Hematopoietic multipotent progenitor cell treated with erythropoietin and hydrocortisone succinate and interleukin-3 and kit ligand, for 8 days (in vitro differentiated cells): Measurements from ENCODE around the gene SELENOV.
"Not testable (repeated sequence)": the region's sequence is repeated elsewhere in the genome, so short reads cannot be mapped to it uniquely, and the experiment has no call there.

Experiments
- DNase-seq: peaks from one replicate; pipeline ENCODE4 v3.0.0-alpha.2; 2015

Gene SELENOV, protein sequence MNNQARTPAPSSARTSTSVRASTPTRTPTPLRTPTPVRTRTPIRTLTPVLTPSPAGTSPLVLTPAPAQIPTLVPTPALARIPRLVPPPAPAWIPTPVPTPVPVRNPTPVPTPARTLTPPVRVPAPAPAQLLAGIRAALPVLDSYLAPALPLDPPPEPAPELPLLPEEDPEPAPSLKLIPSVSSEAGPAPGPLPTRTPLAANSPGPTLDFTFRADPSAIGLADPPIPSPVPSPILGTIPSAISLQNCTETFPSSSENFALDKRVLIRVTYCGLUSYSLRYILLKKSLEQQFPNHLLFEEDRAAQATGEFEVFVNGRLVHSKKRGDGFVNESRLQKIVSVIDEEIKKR

DNA sequence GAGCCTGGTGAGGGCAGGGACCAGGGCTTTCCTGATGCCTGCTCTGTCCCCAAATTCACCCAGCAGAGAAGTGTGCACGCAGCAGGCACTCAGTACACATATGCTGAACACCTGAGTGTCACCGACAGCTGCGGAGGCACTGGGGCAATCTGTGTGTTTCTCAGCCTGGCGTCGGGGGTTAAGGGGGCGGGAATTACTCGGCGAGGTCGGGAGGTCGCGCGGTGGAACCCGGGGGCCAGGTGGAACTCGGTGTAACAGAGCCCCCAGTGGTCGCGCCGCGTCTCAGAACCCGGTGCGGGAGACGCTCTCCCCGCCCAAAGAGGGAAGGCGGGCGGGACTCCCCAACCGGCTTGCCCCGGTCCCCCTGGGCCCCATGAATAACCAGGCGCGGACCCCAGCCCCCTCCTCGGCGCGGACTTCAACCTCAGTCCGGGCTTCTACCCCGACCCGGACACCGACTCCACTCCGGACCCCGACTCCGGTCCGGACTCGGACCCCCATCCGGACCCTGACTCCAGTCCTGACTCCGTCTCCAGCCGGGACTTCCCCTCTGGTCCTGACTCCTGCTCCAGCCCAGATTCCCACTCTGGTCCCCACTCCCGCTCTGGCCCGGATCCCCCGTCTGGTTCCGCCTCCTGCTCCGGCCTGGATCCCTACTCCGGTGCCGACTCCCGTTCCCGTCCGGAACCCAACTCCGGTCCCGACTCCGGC, at the start of gene SELENOV:
Gene SELENOV (plus strand): TSS at position 300 of the 711 bp plus-strand sequence. CDS start 74 bp downstream, at position 374.
- no peak for DNase-seq

DNA sequence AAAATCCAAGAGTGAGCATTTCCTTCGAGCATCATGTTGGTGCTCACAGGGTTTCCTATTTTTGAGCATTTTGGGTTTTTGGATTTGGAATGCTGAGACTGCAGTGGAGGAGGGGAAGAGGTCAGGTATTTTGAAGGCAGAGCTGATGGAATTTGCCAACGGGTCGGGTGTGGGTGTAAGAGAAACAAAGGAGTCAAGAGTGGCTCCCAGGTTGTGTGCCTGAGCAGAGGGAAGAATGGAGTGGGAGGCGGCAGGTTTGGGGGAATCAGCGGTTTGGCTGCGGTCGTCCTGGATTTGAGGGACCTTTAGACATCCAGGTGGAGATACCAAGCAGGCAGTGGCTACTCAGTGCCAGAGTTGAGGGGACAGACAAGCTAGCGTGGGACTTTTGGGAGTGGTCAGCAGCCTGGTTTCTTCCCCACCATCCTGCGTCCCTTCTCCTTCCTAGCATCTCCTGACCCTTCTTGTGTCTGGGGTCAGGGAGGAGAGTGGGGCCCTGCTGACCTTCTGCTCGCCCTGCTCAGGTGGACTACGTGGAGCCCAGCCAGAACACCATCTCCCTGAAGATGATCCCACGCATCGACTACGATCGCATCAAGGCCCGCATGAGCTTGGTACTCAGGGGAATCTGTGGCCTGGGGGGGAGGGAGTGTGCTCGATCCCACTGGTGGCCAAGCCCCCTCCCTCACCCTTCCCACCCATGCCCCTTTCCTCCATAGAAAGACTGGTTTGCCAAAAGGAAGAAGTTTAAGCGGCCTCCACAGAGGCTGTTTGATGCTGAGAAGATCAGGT, 48.8 kb upstream of the SELENOV start:
- DNase-seq, result no peak

DNA sequence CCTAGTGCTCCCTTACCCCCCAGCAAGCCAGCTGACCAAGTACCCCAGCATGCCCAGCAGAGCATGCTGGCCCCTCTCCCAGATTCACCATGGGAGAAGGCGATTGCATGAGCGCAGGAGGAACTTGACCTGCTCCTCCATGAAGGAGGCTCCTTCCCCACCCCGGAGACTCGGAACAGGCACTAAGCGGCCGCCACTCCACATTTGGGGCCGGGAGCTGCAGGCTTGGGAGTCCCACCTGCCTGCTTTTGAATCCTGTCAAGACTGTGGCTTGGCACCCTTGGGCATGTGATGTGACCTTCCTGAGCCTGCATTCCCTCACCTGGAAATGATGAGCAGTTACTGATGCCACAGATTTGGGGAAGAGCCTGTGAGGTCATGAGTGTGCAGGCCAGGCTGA, 47.0 kb upstream of the SELENOV start:
- no peak for DNase-seq

DNA sequence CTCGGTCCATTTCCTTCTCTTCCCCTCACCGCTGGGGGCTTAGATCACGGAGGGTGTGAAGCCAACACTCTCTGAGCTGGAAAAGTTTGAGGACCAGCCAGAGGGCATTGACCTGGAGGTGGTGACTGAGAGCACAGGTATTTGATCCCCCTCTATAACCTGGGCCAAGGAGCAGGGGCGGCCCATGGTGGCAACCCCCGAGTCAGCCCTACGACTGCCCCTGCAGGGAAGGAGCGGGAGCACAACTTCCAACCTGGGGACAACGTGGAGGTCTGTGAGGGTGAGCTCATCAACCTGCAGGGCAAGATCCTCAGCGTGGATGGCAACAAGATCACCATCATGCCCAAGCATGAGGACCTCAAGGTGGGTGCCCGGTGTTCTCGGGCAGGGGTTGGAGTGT, 45.9 kb upstream of the SELENOV start:
- DNase-seq, result no peak

DNA sequence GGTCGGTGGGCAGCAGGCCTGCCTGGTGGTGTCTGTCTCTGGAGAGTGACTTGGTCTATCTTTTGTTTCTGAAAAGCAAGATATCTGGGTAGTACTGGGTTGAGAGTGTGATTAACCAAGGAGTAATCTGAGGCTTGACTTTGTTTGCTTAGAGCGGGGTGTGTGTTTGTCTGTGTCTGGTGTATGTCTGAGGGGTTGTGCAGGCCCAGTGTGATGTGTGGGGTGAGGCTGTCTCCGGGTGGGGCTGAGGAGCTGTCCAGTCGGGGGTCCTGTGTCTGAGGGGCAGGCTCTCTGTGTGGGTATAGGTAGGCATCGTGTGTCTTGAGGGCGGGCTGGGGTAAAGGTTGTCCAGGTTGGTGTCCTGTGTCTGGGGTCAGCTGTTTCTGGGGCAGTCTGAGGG, 45.4 kb upstream of the SELENOV start:
- DNase-seq, result no peak

DNA sequence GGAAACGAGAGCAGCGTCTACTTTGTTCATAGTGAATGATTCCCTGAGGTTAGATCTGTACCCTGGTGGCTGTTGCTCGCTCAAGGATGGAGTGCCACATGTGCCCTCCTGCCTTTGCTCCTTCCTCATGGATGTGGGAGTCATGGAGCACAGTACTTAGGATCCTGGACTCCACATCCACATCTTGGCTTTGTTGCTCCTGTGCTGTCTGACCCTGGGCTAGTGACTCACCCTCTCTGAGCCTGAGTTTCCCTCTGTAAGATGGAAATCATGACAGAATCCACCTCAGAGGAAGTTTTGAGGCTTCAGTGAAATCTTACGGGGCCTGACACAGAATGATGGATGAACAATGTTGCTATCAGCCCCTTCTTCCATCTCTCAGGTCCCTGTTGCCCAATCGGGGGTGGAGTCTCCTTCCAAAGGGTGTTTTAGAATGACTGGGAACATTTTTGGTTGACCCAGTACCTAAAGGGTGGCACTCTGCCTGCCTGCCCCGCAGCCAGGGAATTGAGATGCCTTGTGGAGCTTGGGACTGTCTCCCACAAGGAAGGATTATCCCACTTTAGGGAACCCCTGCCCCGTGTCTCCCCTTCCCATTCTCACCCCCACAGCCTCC, 44.1 kb upstream of the SELENOV start:
- DNase-seq, result no peak

DNA sequence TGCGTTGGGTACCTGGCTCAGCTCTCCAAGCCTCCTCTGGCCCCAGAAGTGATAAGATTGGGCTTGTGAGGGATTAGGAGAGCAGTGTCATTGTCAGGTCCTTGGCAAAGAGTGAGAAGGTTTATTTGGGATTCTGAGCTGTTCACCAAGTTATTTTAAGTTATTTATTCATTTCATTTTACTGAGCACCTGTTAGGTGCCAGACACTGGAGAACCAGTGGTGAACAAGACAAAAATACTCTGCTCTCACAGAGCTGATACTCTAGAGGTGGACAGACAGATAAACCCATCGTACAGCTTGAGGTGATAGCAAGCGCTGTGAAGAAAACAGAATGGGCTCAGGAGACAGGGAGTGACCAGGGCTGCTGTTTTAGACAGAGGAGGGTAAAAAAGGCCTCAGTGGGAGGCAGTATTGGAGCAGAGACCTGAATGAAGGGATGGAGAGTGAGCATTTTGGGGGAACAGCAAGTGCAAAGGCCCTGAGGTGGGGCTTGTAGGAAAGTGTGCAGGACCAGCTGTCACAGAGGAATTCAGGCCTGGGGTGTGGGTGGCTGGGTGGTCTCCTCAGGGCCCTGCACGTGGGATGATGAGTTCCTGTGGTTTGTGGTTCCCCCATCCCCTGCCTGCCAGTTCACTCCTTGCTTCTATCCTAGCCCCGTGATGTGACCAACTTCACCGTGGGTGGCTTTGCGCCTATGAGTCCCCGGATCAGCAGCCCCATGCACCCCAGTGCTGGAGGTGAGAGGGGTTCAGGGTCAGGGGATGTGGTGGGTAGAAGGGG, 43.0 kb upstream of the SELENOV start:
- DNase-seq, result no peak

DNA sequence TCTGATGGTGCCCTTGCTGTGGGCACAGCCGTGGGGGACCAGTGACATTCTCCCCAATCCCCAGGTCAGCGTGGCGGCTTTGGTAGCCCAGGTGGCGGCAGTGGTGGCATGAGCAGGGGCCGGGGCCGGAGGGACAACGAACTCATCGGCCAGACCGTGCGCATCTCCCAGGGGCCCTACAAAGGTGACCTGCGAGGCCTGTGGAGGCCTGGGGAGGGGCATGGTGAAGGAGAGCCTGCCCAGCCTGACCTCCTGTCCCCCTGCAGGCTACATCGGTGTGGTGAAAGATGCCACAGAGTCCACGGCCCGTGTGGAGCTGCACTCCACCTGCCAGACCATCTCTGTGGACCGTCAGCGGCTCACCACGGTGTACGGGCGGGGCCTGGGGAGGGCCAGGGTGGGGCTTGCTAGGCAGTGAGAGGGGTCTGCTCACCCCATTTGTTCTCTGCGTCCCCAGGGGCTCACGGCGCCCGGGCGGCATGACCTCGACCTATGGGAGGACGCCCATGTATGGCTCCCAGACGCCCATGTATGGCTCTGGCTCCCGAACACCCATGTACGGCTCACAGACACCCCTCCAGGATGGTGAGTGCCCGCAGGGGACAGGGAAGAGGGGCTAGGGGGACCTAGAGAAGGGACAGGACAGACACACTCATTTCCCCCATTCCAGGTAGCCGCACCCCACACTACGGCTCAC, 42.0 kb upstream of the SELENOV start:
- no peak for DNase-seq

DNA sequence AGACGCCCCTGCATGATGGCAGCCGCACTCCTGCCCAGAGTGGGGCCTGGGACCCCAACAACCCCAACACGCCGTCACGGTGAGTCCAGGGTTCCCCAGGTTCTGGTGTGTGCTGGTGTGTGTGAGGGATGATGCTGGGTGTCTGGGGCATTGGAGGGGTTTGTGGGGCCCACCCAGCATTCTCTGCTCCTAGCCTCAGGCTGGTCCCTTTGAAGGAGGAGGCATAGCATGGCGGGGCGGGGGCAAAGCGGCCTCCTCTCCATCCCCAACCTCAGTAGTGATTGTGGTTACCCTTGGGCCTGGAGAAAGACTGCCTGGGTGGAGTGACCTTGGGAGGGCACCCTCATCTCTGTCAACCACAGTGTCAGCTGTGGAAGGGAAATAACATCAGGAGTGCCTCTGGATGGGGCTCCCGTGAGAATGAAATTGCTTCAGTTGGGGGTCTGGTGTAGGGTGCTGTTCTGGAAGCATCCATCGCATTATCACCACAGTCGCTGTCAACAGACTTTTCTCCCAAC, 41.4 kb upstream of the SELENOV start:
- DNase-seq, result no peak

DNA sequence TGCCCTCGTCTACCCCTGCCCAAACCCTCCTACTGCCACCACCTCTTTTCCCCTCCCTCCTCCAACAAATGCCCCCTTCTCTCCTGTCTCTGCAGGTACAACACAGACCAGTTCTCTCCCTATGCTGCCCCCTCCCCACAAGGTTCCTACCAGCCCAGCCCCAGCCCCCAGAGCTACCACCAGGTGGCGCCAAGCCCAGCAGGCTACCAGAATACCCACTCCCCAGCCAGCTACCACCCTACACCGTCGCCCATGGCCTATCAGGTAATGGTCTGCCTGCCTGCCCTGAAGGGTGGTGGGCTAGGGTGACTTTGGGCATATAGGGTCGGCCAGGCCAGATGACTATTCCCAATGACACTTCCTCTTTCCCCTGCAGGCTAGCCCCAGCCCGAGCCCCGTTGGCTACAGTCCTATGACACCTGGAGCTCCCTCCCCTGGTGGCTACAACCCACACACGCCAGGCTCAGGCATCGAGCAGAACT, 40.8 kb upstream of the SELENOV start:
- peak; percentile 34 for DNase-seq

DNA sequence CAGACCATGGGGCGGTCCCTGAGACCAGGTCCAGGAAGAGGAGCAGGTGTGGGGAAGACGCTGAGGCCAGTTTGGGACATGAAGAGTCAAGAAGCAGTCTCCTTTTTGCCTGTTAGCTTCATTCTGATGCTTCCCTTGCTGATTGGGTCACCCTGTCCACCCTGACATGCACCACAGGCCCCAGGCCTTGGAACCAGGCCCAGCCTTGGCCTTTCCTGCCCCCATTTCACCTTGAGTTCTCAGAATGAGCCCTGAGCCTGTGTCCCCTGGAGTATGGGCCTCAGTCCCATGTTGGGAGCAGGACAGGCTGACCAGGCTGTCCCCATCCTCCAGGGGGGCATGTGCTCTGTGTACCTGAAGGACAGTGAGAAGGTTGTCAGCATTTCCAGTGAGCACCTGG, 39.2 kb upstream of the SELENOV start:
- DNase-seq, result no peak

DNA sequence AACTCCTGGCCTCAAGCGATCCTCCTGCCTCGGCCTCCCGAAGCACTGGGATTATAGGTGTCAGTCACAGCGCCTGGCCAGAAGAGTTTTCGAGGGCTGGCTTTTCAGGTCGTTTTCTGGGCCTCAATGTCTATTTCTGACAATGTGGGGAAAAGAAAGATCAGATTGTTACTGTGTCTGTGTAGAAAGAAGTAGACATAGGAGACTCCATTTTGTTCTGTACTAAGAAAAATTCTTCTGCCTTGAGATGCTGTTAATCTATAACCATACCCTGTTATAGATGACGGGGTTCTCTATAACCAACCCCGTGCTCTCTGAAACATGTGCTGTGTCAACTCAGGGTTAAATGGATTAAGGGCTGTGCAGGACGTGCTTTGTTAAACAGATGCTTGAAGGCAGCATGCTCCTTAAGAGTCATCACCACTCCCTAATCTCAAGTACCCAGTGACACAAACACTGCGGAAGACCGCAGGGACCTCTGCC, 35.6 kb upstream of the SELENOV start:
- DNase-seq, result not testable (repeated sequence)

DNA sequence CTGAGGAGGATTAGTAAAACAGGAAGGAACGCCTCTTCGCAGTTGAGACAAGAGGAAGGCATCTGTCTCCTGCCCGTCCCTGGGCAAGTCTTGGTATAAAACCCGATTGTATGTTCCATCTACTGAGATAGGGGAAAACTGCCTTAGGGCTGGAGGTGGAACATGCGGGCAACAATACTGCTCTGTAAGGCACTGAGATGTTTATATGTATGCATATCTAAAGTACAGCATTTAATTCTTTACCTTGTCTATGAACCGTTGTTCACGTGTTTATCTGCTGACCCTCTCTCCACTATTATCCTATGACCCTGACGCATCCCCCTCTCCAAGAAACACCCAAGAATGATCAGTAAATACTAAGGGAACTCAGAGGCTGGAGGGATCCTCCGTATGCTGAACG, 35.0 kb upstream of the SELENOV start:
- DNase-seq, result peak; percentile 4

DNA sequence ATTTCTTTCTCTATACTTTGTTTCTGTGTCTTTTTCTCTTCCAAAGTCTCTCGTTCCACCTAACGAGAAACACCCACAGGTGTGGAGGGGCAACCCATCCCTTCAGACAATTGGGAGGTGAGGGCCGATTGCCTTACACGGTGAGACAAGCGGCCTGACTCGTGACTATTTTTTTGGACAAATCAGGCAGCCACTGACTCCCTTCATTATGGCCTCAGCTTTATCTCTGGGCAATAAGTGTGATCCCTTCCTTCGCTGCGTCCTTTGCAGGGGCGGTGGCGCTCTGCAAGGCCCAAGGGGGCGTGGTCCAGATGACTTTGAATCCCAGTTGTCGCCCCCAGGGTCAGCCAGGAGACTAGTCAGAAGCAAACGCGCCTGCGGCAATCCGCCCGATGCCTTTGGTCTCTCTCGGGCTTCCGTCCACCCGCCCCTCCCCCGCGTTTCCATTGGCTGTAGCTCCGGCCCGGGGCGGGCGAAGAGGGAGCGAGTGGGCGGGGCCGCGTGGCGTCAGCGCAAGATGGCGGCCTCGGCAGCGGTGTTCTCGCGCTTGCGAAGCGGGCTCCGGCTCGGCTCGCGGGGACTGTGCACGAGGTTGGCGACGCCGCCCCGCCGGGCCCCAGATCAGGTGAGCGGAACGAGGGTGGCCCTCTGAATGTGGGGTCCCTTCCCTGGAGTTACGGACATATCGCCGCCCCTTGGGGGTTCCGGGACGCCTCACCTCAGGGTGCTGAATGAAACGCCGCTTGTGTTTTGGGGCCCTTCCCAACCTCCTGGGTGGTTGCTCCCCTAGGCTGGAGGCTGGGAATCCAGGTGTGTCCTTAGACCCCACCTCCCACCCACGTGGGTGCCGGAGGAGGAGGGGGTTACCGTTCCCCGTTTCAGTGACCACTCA, 34.4 kb upstream of the SELENOV start, which contains the start of gene TIMM50:
Gene TIMM50 (plus strand): TSS at position 502 of the 892 bp plus-strand sequence. CDS start 16 bp downstream, at position 518.
- DNase-seq, result peak; percentile 98

DNA sequence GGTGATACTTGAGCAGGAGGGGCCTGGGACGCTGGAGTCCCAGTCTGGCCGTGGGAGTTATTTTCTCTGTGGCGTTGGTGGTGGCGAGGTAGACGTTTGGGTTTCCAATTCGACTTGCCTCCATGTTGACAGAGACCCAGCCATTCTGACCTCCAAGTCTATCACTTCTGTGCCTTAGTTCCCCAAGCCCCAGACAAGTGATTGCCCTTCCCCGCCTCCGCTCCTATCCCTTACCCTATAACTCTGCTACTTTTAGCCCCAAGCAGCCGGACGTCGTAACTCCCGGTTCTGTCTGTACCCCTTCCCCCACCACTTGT, 33.8 kb upstream of the SELENOV start:
- DNase-seq, result no peak

DNA sequence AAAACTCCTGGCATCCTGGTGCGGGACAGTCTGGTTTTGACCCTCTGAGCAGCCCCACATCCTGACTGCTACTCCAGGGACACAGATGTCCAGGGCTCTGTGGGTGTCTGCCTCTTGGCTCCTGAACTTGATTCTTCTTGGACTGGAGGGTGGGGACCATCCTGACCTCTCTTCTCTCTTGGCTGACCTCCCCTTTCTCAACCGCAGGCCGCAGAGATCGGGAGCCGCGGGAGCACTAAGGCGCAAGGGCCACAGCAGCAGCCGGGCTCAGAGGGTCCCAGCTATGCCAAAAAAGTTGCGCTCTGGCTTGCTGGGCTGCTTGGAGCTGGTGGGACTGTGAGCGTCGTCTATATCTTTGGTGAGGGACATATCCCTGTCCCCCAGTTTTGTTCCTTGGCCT, 33.3 kb upstream of the SELENOV start:
- DNase-seq, result no peak

DNA sequence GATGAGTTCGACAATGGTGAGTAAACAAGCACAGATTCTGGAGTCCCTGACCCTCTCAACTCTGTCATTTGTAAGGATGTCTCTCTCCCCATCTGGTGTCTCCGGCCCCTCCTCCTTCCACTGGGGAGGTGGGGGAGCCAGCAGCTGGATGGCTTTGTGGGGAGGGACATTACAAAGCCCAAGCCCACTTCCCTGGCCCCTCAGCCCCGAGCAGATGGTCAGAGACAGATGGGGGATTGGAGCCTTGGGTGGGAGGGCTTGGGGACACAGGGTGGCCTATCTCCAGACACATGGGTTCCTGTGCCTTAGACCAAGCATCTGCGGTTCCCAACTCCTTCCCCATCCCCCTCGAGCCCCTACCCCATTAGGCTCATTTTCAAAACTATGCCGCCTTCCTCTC, 31.8 kb upstream of the SELENOV start:
- no peak for DNase-seq

DNA sequence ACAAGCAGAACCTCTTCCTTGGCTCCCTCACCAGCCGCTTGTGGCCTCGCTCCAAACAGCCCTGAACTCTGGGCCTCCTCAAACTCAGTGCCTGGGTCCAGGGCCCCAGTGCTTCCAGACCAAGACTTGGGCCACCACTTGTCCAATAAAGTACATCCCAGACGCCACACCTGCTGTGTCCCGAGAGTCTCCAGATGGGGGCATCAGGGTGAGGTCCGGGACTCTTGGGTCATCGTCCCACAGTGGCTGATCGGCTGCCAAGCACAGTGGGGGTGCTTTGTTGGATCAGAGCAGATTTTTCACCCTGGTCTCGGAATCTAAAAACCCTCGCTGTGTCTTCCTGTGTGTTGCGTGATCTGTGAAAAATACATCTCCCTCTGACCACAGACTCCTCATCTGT, 25.2 kb upstream of the SELENOV start:
- DNase-seq, result no peak

DNA sequence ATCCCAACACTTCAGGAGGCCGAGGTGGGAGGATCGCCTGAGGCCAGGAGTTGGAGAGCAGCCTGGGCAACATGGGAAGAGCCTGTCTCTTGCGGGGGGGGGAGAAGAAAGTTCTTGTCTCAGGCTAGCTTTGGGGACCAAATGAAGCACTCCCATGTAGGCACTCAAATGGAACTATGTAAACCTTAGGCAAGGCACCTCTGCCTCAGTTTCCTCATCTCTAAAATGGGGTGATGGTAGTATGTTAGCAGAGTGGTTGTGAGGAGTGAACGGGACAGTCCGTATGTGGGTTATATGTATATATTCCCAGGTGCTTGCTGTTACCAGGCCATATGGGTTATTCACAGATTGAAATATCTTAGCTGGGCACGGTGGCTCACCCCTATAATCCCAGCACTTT, 22.7 kb upstream of the SELENOV start:
- no peak for DNase-seq

DNA sequence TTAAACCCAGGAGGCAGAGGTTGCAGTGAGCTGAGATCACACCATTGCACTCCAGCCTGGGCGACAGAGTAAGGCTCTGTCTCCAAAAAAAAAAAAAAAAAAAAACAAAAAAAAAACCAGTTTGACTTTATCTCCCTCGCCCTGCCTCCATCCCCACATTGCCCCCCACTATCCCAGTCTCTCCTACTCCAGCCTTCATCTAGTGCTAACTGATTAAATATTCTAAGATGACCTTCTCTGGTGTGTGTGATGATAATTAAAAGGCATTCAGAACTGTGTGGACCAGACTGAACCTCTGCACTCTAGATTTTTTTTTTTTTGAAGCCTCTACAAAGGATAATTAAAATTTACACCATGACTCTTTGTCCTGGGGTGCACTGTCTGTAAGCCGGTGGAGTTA, 22.2 kb upstream of the SELENOV start:
- DNase-seq, result no peak
